Measurements from ENCODE around the gene ADAMTS17.

ADAMTS17 gene

DNA sequence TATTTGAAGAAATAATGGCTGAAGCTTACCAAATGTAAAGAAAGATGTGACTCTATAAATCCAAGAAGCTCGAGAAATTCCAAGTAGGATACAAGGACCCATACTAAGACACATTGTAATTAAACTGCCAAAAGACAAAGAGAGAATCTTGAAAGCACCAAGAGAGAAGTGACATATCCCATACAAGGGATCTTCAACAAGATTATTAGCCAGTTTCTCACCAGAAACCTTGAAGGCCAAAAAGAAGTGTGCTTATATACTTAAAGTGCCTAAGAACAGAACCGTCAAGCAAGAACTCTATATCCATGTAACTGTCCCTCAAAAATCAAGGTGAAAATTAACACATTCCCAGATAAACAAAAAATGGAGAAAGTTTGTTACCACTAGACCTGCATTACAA, 220.5 kb downstream of the ADAMTS17 start:
- DNase-seq = no peak

DNA sequence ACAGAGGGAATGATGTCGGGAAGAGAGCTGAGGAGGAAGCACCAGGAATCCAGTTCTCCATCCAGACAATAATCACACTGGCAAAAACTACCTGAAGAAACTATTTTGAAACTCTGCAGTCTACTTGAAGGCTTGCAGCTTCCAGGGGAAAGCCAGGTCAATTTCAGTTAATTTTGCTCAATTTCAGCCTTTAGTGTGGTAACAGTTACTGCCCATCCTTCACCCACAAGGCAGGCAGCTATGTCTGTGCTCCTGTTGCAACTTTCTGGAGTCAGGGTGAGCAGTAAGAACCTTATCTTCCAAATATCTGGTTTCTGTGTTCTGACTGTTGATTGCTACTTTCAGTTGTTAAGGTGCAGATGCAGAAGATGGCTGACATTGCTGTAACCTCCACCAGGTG, 221.7 kb downstream of the ADAMTS17 start:
- DNase-seq = no peak

- DNase-seq = no peak
These were observed 223.2 kb downstream of the ADAMTS17 start for GRCh38 chr15:100118546-100118945.

DNA sequence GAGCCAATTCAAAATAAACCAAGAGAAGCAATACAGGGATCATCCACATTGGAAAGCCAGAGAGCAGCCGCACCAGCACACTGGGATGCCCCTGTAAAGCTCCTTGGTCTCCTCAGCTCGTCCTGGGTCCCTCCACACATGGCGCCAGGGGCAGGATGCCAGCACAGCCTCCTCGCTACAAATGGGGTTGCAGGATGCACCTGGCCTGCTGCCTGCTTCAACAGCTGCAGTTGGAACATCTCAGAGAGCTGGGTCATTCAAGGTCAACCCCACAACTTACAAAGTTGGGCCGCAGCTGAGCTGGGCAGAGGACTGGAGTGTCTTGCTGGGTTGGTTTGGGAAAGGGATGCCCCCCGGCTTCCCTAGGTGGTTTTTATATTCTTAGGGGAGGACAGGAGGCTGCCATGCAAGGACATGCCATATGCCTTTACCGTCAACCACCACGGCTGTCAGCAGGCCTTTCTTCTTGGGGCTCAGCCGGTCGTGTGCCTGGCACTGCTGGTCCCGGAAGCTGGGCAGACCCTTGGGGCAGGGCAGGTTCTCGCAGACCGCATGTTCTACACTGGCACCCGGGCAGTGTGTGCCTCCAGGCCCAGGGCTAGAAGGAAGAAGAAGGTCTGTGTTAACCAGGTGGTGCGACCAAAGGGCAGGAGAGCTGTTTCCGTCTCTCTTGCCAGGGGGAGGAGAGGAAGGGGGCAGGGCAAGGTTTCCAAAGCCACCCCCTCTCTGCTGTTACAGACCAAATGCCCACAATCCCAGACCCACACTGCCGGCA, 225.2 kb downstream of the ADAMTS17 start:
- DNase-seq = no peak

GRCh38 chr15:100115711-100116090, 226.1 kb downstream of the ADAMTS17 start:
- no peak for DNase-seq

GRCh38 chr15:100115066-100115710, 226.6 kb downstream of the ADAMTS17 start:
- no peak for DNase-seq

DNA sequence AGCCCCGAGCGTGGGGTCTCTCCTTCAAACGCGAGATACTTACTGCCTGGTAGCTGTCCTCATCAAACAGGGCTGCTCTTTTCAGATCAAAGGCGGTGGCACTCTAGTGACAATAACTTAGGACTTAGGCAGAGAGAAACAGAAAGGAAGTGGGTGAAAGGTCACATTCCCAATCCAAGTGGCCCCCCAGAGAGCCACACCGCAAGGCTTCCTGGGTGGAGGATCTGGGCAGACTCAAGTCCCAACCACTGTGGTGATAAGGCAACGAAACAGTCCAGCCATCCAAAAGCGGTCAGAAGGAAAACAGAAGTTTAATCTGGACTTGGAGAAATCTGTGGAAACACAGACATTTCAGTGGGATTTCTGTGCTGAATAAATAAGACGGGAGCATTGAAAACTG, 227.2 kb downstream of the ADAMTS17 start:
- no peak for DNase-seq

- DNase-seq = no peak
These were observed 227.7 kb downstream of the ADAMTS17 start for GRCh38 chr15:100114100-100114499.

DNA sequence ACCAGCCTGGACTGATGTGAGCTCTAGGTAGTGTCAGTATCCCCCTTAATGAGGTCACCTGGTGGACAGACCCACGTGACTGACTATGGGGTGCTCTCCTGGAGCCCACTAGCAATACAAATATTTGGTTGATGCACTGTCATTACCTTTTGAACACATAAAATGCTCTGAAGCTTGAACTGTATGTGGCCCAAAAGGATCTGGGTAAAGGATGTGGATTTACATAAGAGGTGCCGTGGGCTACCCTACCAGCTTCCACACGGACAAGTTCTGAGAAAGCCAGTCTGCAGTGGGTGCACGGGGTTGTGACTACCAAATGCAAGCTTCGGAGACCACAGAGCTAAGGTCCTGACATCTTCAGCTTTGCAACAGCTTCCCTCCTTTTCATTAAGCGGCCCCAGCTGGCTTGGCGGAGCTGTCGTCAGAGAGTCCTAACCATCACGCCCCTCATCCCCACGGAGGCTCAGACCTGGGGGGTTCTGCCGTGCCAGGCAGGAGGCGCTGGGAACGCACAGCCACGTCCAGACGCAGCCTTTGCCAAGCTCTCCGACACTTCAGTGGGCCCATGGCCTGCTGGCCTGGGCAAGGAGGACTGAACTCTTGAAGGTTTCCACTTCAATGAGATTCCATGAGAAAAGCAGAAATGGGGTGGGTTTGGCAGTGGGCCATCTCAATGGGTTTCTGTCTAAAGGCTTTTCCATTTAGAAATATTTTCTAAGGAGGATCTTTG, 228.3 kb downstream of the ADAMTS17 start:
- no peak for DNase-seq

DNA sequence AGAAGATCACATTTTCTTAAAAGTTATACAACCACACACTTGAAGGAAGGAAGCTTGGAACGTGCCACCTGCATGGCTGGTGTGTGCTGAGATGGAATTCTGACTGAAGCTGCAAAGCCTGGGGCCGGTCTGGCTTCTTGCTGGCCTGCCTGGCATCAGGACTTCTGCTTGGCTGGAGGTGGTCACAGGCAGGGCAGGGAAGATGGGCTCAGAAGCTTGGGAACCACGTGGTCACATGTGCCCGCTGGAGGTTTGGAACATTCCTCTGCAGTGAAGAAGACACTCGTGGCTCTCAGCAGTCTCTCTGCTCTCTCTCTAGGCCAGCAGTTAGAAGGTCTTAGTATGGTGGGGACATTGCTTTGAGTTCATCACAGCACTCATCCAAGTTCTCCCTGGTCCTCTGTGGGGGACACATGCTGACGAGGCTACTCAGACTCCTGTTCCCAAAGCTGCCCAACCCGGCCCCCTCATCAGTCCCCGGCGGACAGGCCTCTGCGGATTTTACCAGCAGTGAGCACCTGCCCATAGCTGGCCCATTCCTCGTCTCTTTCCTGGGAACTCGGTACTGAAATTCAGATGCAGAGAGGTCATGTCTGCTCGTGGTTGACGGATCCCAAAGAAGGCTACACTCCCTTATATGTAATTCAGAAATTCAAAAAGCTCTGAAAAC, 229.0 kb downstream of the ADAMTS17 start:
- no peak for DNase-seq

DNA sequence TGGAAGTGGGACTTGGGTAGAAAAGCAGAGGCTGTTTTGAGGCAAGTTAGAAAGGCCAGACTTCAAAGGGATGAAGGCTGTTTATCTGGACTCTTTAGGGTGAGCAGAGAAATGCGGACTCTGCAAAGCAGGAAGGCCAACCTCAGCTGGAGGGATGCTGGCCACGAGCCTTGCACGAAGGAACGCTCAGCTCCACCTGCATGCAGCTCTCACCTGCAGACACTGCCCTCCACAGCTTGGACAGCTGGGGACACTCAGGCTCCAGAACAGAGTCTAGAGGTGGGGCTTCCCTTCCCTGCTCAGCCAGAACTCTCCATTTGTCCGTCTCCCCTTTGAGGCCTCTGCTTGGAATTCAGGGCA, 229.7 kb downstream of the ADAMTS17 start:
- DNase-seq = no peak

DNA sequence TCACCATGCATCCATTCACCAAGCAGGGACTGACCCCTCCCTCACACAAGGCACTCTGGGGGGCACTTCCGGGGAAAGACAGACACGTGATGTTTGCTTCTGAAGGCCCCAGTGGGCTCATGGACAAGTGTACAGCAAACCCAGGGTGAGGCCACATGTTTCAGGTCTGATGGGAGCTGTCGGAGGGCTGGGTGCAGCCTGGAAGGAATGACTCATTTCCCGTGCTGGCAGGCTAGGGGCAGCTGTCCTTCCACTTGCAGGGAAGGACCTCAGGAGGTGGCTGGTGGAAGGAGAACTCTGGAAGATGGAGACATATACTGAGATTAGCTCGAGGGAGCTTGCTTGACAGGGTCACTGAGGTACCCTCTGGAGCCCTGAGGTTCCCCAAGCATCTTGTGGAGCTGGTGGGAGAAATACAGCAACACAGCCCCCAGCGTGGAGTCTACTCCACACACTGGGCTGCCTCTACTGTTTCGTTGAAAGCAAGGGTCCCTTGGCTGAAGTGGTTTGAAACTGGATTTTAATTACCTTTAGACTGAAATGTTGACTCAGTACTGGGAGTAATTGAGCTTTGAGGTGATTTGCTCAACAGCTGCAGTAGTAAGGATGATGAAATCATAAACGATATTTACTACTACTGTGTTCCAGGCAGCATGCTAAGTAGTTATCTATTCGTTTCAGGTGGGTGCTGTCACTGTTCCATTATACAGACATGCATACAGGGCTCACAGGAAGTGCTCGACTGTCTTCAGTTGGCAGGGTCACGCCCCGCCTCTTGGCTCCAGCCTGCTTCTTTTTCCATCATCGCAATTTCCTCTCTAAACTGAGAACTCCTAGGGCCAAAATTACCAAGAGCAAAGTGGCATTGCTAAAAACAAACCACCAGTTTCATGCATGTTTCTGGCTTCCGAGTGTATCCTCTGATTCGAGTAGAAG, 230.4 kb downstream of the ADAMTS17 start:
- DNase-seq = peak; percentile 9

DNA sequence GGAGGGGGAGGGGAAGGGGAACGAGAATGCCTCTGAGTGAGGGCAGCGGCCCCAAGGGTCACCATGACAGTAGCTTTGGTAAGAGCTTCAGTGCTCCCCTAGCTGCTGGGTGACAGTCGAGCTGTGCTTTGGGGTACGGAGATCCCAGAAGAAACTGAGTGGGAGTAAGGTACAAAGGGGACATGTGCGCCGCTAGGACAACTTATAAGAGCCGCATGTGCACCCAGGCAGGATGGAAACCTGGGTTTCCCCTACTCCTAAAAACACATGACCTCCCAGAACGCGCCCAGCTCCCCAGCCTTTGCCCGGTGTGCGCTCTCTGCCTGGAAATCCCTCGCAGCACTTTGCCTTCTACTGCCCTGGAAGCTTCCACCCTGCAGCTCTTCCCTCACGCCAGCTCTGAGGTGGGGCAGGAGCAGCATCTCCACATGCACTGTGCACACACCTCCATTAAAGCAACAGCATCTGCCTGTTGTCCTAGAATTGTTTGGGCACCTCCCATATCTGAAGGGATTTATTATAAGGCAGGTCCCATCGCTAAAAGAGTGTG, 232.2 kb downstream of the ADAMTS17 start:
- no peak for DNase-seq

DNA sequence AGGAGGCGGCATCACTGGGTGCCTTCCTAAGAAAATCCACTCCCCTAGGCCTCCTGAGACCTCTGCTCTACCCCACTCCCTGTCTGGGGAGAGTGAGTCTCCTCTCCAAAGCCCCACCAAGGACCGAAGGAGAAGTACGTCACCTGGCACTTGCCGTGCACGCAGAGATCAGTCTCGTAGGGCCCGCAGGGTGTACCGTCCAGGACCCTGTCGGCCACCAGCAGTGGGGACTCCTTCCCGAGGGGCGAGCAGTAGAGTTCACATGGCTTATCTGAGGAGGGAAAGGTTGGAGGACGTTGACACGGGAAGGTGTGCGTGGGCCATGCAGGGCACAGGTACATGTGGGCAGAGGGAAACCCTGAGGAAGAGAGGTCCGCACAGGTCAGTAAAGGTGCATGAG, 232.9 kb downstream of the ADAMTS17 start:
- no peak for DNase-seq

- no peak for DNase-seq
These were observed 233.4 kb downstream of the ADAMTS17 start for GRCh38 chr15:100108346-100108745.

DNA sequence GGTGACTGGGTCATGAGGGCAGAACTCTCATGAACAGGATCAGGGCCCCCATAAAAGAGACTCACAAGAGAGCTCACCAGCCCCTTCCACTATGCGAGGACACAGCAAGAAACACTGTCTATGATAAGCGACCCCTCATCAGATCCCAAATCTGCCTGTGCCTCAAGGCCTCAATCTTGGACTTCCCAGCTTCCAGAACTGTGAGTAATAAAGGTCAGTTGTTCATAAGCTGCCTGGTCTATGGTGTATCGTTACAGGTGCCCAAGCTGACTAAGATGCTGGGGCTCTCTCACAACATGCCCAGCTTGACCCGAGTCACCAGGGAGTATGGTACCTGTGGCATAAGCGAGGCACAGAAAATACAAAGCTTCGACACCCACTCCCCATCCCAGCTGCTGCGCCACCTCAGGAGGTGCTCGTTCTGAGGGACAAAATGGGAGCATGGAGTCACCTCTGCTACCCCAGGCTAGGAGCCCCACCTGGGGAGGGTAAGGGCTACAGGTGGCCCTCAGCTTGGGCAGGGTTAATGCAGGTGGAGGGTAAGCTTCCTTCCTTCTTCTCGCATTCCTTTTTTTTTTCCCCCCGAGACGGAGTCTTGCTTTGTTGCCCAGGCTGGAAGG, 234.1 kb downstream of the ADAMTS17 start:
- no peak for DNase-seq

GRCh38 chr15:100107151-100107550, 234.6 kb downstream of the ADAMTS17 start:
- no peak for DNase-seq

DNA sequence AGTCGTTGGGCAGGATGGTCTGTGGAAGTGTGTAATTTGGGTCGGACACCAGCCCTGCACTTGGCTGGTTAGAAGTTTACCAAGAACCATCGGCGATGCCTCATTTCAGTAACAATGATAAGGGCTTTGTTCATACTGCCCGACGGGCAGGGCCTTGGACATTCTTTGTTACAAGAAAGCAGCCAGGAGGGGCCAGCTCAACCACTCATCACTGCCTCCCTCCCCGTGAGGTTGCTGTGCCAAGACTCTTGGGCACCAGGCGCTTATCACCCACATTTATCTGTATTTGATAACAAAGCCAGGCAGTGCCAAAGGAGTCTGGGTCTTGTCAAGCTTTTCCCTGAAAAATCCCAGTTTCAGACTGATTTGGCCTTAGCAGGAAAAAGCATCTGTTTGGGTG, 235.0 kb downstream of the ADAMTS17 start:
- DNase-seq = no peak

- DNase-seq = no peak
These were observed 236.7 kb downstream of the ADAMTS17 start for GRCh38 chr15:100105101-100105500.

- no peak for DNase-seq
These were observed 237.5 kb downstream of the ADAMTS17 start for GRCh38 chr15:100104245-100104644.

DNA sequence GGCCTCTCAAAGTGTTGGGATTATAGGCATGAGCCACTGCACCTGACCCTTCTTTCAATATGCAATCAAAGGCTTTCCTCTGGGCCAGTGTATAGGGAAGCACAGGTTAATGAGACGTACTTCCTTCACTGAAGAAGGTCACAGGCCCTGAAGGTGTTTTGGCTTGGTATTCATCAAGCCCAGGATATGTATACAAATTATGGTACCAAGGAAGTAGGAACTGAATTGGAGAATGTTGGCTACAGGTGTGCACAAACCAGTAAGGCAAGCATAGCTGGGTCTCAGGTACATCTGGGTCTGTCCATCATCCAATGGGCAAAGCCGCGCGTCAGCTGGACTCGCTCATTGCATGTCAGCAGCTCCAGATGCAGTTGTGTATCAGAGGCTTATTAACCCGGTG, 237.9 kb downstream of the ADAMTS17 start:
- no peak for DNase-seq

Data from activated T-cell treated with anti-CD3 and anti-CD28 coated beads for 4 hours (primary cell).